ENCODE measurements around the gene RGL1.

- no peak for TF ChIP-seq TCF7L2 (IDR thresholded peaks at IDR 0.05; ENCODE audit: borderline replicate concordance, extremely low read depth, insufficient read depth, insufficient read length)
- no peak for TF ChIP-seq RAD21 (IDR thresholded peaks at IDR 0.05; ENCODE audit: low read depth)
- TF ChIP-seq ZNF274 (IDR thresholded peaks at IDR 0.05; ENCODE audit: low read depth, low read length), result no peak
- TF ChIP-seq CTCF (IDR thresholded peaks at IDR 0.05 in 2 of 3, conservative IDR thresholded peaks at IDR 0.05 in 1 of 3; ENCODE audit: borderline replicate concordance in 1 of 3, insufficient read depth in 1 of 3, low read depth in 2 of 3, low read length in 2 of 3), result no peak
- no peak for TF ChIP-seq MAX (IDR thresholded peaks at IDR 0.05)
- TF ChIP-seq POLR2A (IDR thresholded peaks at IDR 0.05; ENCODE audit: borderline replicate concordance, extremely low read depth, insufficient read depth, insufficient read length), result no peak
Observed at GRCh38 chr1:183882335-183883167, 77.6 kb downstream of the RGL1 start.
